ENCODE data around the gene PLTP. TPM values are rescaled to one million over a fixed set of nuclear protein-coding genes. Genes with fewer than 3 reads are reported as not detected.

Gene PLTP
- total RNA-seq, 2 donors from 2014 or later: 92.1 to 123 TPM

DNA sequence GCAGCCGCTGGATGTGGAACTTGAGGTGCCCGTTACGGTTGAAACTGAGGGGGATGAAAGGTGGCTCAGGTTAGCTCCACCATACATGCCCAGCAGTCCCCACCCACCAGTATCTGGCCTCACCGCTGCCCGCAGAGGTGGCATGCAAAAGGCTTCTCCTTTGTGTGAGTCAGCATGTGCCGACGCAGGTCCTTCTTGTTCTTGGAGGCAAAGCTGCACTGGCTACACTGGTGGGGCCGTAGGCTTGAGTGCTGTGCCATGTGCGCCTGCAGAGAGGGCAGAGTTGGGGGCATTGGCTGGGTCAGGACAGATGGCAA lies 38.3 kb upstream of the PLTP start:
- Histone ChIP-seq H3K4me3 (ENCODE audit: low read length) (no peak overlapping the region), H3K9me3 (ENCODE audit: control insufficient read depth, low read length) (no peaks in the 10 kb centered on the region), H3K4me1 (ENCODE audit: control insufficient read depth, insufficient read depth, low read length) (no peaks in the 10 kb centered on the region), H3K36me3 (ENCODE audit: control insufficient read depth, insufficient read depth, low read length) (peaks cover 55% of the 10 kb centered on the region), H3K9ac (ENCODE audit: extremely low read depth, low read length, poor library complexity, severe bottlenecking) (no peak overlapping the region), H3K27me3 (ENCODE audit: control insufficient read depth, insufficient read depth, low read length, poor library complexity, severe bottlenecking) (no peaks in the 10 kb centered on the region), H3K27ac (ENCODE audit: low read depth, low read length) (no peak overlapping the region)
- Mint-ChIP-seq H3K9me3 (no peaks in the 10 kb centered on the region), H3K27me3 (ENCODE audit: insufficient read depth) (no peaks in the 10 kb centered on the region), H3K4me3 (no peak overlapping the region), H3K27ac (no peak overlapping the region), H3K36me3 (ENCODE audit: low read depth) (peaks cover 43% of the 10 kb centered on the region), H3K4me1 (no peaks in the 10 kb centered on the region)
- TF ChIP-seq, protein P1, sequence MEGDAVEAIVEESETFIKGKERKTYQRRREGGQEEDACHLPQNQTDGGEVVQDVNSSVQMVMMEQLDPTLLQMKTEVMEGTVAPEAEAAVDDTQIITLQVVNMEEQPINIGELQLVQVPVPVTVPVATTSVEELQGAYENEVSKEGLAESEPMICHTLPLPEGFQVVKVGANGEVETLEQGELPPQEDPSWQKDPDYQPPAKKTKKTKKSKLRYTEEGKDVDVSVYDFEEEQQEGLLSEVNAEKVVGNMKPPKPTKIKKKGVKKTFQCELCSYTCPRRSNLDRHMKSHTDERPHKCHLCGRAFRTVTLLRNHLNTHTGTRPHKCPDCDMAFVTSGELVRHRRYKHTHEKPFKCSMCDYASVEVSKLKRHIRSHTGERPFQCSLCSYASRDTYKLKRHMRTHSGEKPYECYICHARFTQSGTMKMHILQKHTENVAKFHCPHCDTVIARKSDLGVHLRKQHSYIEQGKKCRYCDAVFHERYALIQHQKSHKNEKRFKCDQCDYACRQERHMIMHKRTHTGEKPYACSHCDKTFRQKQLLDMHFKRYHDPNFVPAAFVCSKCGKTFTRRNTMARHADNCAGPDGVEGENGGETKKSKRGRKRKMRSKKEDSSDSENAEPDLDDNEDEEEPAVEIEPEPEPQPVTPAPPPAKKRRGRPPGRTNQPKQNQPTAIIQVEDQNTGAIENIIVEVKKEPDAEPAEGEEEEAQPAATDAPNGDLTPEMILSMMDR (conservative IDR thresholded peaks at IDR 0.05): no peak
- no peak for DNase-seq
- WGBS, 2 experiments (ENCODE audit: insufficient coverage in 1 of 2, insufficient read length in 1 of 2): 93 to 96% methylated on average over 6 to 9 of the region's 9 CpGs

DNA sequence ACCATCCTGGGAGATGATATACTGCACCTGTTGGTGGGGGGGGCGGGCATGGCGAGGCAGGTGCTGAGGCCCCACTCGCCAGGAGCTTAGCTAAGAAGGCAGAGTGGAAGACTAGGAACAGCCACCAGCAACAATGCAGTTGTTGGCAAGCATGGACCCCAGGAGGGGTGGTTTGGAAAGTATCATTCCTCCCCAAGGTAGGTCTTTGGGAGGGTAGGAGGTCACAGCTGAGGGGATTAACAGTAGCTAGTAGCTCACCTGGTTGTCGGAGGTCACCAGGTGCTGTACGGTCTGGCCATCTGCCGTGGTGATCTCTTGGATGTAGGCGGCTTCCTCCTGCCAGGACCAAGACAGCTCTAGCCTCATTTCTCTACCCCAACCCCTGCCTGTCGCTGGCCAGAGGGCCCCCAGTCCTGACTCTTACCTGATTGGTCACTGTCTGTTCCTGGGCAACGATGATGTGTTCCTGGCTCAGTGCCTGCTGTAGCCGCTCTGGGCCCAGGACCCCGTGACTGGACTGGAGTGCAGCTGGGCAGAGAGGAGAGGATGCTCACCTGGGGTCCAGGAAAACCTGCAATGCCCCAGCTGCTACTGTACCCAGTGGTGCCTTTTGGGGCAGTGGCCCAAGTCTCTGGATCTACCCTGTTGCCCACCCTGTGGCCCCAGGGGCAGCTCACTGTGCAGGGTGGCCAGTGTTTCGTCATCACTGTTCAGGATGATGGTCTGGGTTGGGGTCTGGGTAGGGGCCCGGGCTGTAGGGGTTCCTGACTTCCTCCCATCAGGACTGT lies 37.8 kb upstream of the PLTP start:
- no peak overlapping the region for H3K27ac Mint-ChIP-seq
- no peak overlapping the region for H3K9ac ChIP-seq (ENCODE audit: extremely low read depth, low read length, poor library complexity, severe bottlenecking)
- H3K36me3 Mint-ChIP-seq (ENCODE audit: low read depth): peaks cover 49% of the 10 kb centered on the region

DNA sequence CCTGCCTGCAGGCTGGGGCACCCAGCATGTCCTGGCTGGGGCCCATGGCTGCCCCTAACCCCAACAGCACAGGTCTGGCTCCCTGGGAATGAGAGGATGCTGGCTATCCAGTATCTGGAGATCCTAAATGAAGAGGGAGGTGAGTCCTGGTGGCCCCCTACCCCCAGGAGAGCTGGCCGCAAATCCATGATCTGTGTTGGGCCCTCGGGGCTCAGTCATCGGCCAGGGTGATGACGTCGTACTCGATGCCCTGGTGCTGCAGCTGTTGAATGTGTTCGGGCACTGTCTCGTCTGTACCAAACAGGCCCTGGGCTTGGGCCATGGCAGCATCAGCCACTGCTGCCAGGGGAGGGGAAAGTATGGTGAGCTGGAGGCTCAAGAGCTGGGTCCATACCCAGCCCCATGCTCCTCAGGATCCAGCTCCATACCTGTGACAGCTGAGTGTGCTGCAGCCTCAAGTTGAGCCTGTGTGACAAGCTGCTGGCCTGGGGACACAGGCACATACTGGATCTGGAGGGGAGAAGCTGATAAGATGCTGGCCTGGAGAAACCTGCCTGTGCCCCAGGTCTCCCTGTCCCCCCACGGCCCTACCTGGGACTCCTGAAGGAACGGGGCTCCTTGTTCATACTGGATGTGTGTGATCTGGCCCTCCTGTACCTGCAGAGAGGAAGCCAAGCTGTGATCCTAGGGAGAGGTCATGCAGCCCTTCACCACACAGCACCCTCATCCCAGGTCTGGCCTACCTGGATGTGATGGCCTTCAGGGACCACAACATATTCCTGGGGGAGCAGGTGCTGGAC lies 37.0 kb upstream of the PLTP start:
- H3K4me1 Mint-ChIP-seq: no peaks in the 10 kb centered on the region
- H3K27ac ChIP-seq (ENCODE audit: low read depth, low read length): peak overlapping the region; percentile 8
- peaks cover 54% of the 10 kb centered on the region for H3K36me3 Mint-ChIP-seq (ENCODE audit: low read depth)

More for the DNA sequence above, 37.8 kb upstream of the PLTP start:
- H3K4me1 ChIP-seq (ENCODE audit: control insufficient read depth, insufficient read depth, low read length): no peaks in the 10 kb centered on the region
- no peaks in the 10 kb centered on the region for H3K4me1 Mint-ChIP-seq
- H3K9me3 Mint-ChIP-seq: no peaks in the 10 kb centered on the region
- no peak overlapping the region for H3K4me3 ChIP-seq (ENCODE audit: low read length)
- no peak overlapping the region for H3K4me3 Mint-ChIP-seq
- H3K36me3 ChIP-seq (ENCODE audit: control insufficient read depth, insufficient read depth, low read length): peaks cover 59% of the 10 kb centered on the region
- no peak for DNase-seq
- no peak overlapping the region for H3K27ac ChIP-seq (ENCODE audit: low read depth, low read length)
- 89 to 98% methylated on average over 6 to 13 of the region's 13 CpGs for WGBS, 2 experiments (ENCODE audit: insufficient coverage in 1 of 2, insufficient read length in 1 of 2)
- TF ChIP-seq, protein P1 (conservative IDR thresholded peaks at IDR 0.05): no peak
- no peaks in the 10 kb centered on the region for H3K9me3 ChIP-seq (ENCODE audit: control insufficient read depth, low read length)
- H3K27me3 Mint-ChIP-seq (ENCODE audit: insufficient read depth): no peaks in the 10 kb centered on the region
- no peaks in the 10 kb centered on the region for H3K27me3 ChIP-seq (ENCODE audit: control insufficient read depth, insufficient read depth, low read length, poor library complexity, severe bottlenecking)

More for the DNA sequence above, 37.0 kb upstream of the PLTP start:
- Mint-ChIP-seq H3K4me3 (no peak overlapping the region), H3K27ac (no peak overlapping the region), H3K27me3 (ENCODE audit: insufficient read depth) (no peaks in the 10 kb centered on the region), H3K9me3 (no peaks in the 10 kb centered on the region)
- Histone ChIP-seq H3K36me3 (ENCODE audit: control insufficient read depth, insufficient read depth, low read length) (peaks cover 66% of the 10 kb centered on the region), H3K27me3 (ENCODE audit: control insufficient read depth, insufficient read depth, low read length, poor library complexity, severe bottlenecking) (no peaks in the 10 kb centered on the region), H3K4me1 (ENCODE audit: control insufficient read depth, insufficient read depth, low read length) (no peaks in the 10 kb centered on the region), H3K9ac (ENCODE audit: extremely low read depth, low read length, poor library complexity, severe bottlenecking) (no peak overlapping the region), H3K4me3 (ENCODE audit: low read length) (no peak overlapping the region), H3K9me3 (ENCODE audit: control insufficient read depth, low read length) (no peaks in the 10 kb centered on the region)
- DNase-seq: no peak
- TF ChIP-seq, protein P1 (conservative IDR thresholded peaks at IDR 0.05): no peak
- 94 to 97% methylated on average over 9 to 10 of the region's 10 CpGs for WGBS, 2 experiments (ENCODE audit: insufficient coverage in 1 of 2, insufficient read length in 1 of 2)
